M059J (cell line): ENCODE results near the gene ADGRL1. TPM values are rescaled to one million over a fixed set of nuclear protein-coding genes. Genes with fewer than 3 reads are reported as not detected.
A peak's percentile ranks its signal among the peaks of the same experiment; 100 is the strongest.

Experiments used
- DNase-seq: peaks from one replicate; pipeline ENCODE4 v3.0.0-alpha.2; 2012; ENCODE audit warnings: low read depth
- total RNA-seq: library from RNA; depleted of rRNA; stranded (reverse); fragments of >200 nt; shearing (Covaris generic); gene quantifications from 2 replicates; pipeline ENCODE4 v1.2.3, GENCODE V29; 2014

Gene ADGRL1
- total RNA-seq, 1 experiment from 2014 or later, result 4.8 TPM

DNA sequence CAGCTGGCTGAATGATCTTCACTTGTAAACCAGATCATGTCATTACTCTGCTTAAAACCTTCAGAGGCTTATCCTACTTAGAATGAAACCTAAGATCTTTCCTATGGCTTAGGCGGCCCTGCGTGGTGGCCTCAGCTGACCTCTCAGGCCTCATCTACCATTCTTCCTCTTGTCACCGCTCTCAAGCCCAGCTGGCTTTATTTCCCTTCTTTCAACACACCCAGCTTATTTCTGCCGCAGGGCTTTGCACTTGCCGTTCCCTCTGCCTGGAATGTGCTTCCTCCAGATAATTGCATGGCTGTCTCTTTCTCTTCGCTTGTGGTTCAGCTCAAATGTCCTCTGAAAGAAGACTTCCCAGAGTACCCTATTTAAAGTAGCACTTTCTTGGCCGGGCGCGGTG, 66.0 kb downstream of the ADGRL1 start:
- no peak for DNase-seq

- DNase-seq, result peak; percentile 59
Measured at GRCh38 chr19:14138576-14139265, 67.2 kb downstream of the ADGRL1 start.

GRCh38 chr19:14136509-14137281, 69.3 kb downstream of the ADGRL1 start, which contains the start of gene ASF1B:
ASF1B (minus strand) TSS chr19:14136589; CDS start chr19:14136456, 133 bp downstream.
- peak; percentile 100 for DNase-seq

DNA sequence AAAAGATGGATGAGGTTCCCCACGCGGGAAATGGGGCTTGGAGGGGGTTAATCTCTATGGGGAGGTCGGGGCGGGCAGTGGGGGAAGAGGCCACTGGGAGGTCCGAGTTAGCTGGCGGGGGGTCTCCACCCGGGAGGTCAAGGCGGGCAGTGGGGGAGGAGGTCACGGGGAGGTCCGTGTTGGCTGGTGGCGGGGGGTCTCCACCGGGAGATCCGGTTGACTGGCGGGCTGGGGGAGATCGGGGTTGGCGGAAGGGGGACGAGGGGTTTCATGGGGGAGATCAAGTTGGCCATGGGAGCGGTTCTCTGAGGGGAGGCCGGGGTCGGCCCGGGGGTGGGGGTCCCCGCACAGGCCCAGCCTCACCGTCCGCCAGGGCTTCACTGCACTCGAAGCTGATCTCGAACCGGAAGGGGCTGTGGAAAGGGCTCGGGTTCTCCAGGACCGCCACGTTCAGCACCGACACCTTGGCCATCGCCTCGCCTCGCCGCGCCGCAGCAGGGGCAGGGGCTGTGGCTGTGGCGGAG, 69.9 kb downstream of the ADGRL1 start:
- DNase-seq, result no peak

- no peak for DNase-seq
Measured at GRCh38 chr19:14135355-14135754, 70.6 kb downstream of the ADGRL1 start.

GRCh38 chr19:14127929-14128509, 78.0 kb downstream of the ADGRL1 start:
- no peak for DNase-seq

- no peak for DNase-seq
Measured at GRCh38 chr19:14127176-14127575, 78.8 kb downstream of the ADGRL1 start.

- no peak for DNase-seq
Measured at GRCh38 chr19:14122924-14123323, 83.0 kb downstream of the ADGRL1 start.

DNA sequence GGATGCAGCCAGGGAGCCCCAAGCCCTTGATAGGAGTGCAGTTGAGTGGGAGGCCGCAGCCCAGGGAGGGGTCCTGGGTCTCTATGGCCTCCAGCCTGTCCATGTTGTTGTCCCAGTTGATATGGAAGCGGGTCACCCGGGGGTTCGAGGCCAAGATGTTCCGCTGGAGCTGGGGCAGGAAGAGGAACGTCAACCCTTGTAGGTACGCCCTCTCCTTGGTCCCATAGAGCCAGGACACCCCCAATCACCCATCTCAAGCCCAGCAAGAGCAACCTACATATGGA, 85.5 kb downstream of the ADGRL1 start:
- DNase-seq, result no peak

- no peak for DNase-seq
Measured at GRCh38 chr19:14119644-14120496, 86.1 kb downstream of the ADGRL1 start.

DNA sequence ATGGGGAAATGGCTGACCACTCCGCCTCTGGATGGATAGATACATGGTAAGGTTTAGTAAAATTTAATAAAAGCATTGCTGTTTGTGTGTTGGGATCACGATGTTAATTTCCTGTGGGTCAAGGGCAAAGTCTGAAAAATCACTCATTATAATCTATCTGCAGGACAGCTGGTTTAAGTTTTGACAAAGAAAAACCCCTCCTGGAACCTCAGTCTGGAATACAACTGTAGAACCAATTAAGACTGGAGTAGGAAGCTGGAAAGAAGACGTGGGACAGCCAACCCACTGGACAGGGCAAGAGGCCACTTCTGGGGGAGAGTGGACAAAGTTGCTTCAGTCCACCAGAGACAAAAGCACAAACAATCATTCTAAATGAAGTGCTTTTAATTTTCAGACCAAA, 86.8 kb downstream of the ADGRL1 start:
- DNase-seq, result no peak

DNA sequence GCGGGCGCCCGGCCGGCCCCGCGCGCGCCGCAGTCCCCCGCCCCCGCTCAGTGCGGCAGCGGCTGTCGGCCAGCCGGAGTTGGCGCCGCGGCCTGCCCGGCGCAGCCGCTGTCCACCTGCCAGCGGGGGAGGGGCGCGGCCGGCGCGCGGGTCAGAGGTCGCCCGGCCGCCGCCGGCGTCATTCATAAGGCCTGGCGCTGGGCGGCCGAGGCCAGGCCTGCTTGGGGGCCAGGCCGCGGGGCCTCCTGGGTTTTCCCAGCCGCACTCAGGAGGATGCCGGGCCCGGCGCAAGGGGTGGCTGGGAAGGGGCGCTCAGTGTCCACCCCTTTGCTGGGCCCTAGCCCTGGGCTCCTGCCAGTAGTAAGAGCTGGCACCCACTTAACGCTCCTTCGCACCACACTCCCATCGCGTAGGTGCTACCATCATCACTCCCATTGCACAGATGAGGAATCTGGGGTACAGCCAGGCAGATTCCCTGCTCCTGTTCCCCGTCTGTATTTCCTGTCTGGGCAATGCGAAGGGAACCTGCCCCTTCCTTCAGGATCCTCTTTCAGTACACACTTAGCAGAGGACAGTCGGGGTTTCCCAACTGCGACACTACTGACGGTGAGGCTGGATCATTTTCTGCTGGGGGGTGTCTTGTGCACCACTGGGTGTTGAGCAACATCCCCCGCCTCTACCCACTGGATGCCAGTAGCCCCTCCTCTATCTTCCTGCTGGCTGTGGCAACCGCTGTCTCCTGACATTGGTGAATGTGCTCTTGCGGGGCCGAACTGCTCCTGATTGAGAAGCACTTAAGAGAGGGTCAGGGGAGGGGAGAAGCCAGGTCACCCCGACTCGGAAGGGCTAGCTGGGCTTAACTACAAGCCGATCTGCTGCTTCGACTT, 87.6 kb downstream of the ADGRL1 start:
- DNase-seq, result peak; percentile 40

GRCh38 chr19:14117668-14118164, 88.3 kb downstream of the ADGRL1 start, which contains the start of gene PRKACA:
PRKACA (minus strand) TSS chr19:14117762; CDS start chr19:14117547, 215 bp downstream.
- DNase-seq, result peak; percentile 98

- DNase-seq, result no peak
Measured at GRCh38 chr19:14116918-14117578, 88.9 kb downstream of the ADGRL1 start.

DNA sequence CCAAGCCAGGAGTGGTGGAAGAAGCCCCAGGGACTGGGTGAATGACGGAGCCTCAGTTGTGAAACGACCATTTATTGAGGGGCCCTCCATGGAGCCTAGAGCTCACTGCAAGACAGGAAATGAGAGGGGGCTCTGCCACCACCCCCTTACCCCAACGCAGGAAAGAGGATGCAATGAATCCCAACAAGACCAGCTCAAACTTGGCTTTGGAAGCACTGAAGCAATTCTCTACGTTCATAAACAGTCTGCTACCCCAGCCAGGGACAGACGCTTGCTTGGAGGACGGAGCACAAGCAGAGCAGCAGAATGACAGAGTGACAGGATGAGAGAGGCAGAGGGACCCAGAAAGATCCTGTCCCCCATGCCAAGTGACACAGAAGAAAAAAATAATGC, 89.4 kb downstream of the ADGRL1 start:
- DNase-seq, result no peak

DNA sequence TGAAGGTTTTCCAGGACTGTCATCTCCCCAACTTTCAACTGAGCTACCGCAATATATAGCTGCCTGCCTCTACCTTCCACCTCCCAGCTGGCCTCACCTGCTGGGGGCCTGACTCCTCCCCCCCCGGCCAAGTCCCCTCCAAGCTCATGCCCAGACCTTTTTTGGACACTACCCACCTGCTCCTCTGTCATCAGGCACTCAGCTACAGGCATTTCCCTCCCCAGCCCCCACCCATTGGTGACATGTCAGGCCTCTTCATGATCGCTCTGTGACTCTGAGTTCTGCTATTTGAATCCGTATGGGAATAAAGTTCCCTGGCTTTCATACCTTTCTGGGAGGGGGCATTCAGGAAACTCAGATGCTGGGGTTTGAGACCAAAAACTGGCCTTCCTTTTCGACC, 90.2 kb downstream of the ADGRL1 start:
- no peak for DNase-seq

DNA sequence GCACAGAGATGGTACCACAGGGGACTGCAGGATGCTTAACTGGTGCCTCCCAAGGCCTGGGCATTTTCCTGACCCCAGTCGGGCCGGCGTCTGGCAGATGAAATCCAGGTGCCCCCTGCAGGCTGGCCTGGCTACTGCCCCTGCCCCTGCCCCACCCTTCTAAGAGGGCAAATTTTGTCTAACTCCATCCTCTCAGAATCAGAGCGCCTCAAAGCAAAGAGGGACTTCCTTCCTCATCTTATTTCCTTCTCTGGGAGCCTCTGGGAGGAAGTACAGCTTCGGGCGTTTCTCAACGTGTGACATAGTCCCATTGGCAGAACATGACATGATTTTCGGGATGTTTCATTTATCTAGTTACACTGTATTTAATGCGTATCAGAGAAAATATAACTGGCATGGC, 91.1 kb downstream of the ADGRL1 start:
- no peak for DNase-seq

GRCh38 chr19:14114439-14114838, 91.5 kb downstream of the ADGRL1 start:
- DNase-seq, result no peak

GRCh38 chr19:14113762-14114414, 92.1 kb downstream of the ADGRL1 start:
- no peak for DNase-seq
